MCF 10A (cell line): ENCODE data around the gene AUP1. TPM values are rescaled to one million over a fixed set of nuclear protein-coding genes. Genes with fewer than 3 reads are reported as not detected.

Experiments
- BruUV-seq: library from RNA; stranded (reverse); fragments of 400-500 nt; replicated peaks from 2 replicates; lab custom pipeline; 2021; lab: Mats Ljungman, UMichigan
- CTCF ChIA-PET: fragments of 300-600 bp; sonication (Branson Sonifier 250); formaldehyde crosslinking; extraction: SDS; loops from one replicate; lab custom pipeline; 2021; ENCODE audit warnings: antibody characterized with exemption, inconsistent platforms; lab: Yijun Ruan, JAX
- POLR2A ChIA-PET: fragments of 300-600, 350-650 bp; sonication (Branson Sonifier 250); formaldehyde crosslinking; extraction: SDS; loops from one replicate; lab custom pipeline; 2020; ENCODE audit warnings: antibody characterized with exemption, inconsistent platforms; lab: Yijun Ruan, JAX
- DNase-seq: peaks from one replicate; pipeline ENCODE4 v3.0.0-alpha.2; 2018; ENCODE audit not compliant: unreplicated experiment
- H3K27ac Mint-ChIP-seq: one replicate; pipeline ENCODE4 v1.8.0; 2022; ENCODE audit warnings: mild to moderate bottlenecking, low read depth, mixed read lengths; ENCODE audit not compliant: unreplicated experiment
- H3K27me3 Mint-ChIP-seq: one replicate; pipeline ENCODE4 v1.8.0; 2022; ENCODE audit warnings: mixed read lengths; ENCODE audit not compliant: insufficient read depth, unreplicated experiment
- H3K36me3 Mint-ChIP-seq: one replicate; pipeline ENCODE4 v1.8.0; 2022; ENCODE audit warnings: mild to moderate bottlenecking, moderate library complexity, mixed read lengths; ENCODE audit not compliant: insufficient read depth, unreplicated experiment
- H3K4me1 Mint-ChIP-seq: one replicate; pipeline ENCODE4 v1.8.0; 2022; ENCODE audit warnings: mixed read lengths; ENCODE audit not compliant: insufficient read depth, unreplicated experiment
- H3K4me3 Mint-ChIP-seq: one replicate; pipeline ENCODE4 v1.8.0; 2022; ENCODE audit warnings: mild to moderate bottlenecking, moderate library complexity, mixed read lengths; ENCODE audit not compliant: unreplicated experiment
- H3K9me3 Mint-ChIP-seq: one replicate; pipeline ENCODE4 v1.8.0; 2022; ENCODE audit warnings: mixed read lengths; ENCODE audit not compliant: unreplicated experiment
- CTCF ChIP-seq: fragments of 200-600 bp; IDR thresholded peaks from one replicate; pipeline ENCODE4 v1.8.0; 2022; ENCODE audit warnings: antibody characterized with exemption, mild to moderate bottlenecking; ENCODE audit not compliant: unreplicated experiment
- intact Hi-C: fragments of 100-400 bp; cut with micrococcal nuclease; formaldehyde crosslinking; loops from 2 replicates; pipeline ENCODE4 v1.14.1; 2022
- total RNA-seq: library from RNA; stranded (reverse); gene quantifications from 2 replicates; pipeline ENCODE4 v1.2.3, GENCODE V29; 2022

The AUP1 gene
- total RNA-seq, 1 experiment from 2014 or later = 140 TPM

- CTCF ChIA-PET = interaction anchor here (0.5 kb wide), 1 partner anchor 165 kb away, joined by 3 read pairs; no protein-coding TSS in a partner anchor
- Mint-ChIP-seq H3K4me3 (no peak overlapping the region), H3K27me3 (peaks cover 11% of the 10 kb centered on the region), H3K9me3 (no peaks in the 10 kb centered on the region), H3K4me1 (no peaks in the 10 kb centered on the region), H3K36me3 (no peaks in the 10 kb centered on the region), H3K27ac (no peak overlapping the region)
- DNase-seq = no peak
- intact Hi-C loops = no loop called here
- no TSS peak for BruUV-seq
- POLR2A ChIA-PET = no interaction called here
- TF ChIP-seq CTCF = no peak
Measured at GRCh38 chr2:74515271-74515980, 14.1 kb downstream of the AUP1 start.

GRCh38 chr2:74514368-74515270 is 14.9 kb downstream of the AUP1 start, which contains the start of gene TLX2:
TSS of gene TLX2 (plus strand) at chr2:74514450. CDS start at chr2:74514807, 357 bp downstream.
- no peaks in the 10 kb centered on the region for H3K9me3 Mint-ChIP-seq
- ChIA-PET POLR2A (no interaction called here), CTCF (interaction anchor here (0.5 kb wide), 1 partner anchor 166 kb away, joined by 3 read pairs; no protein-coding TSS in a partner anchor)
- no peak for DNase-seq
- H3K4me1 Mint-ChIP-seq = no peaks in the 10 kb centered on the region
- TF ChIP-seq CTCF = no peak
- H3K27me3 Mint-ChIP-seq = peaks cover 11% of the 10 kb centered on the region
- intact Hi-C loops = no loop called here
- H3K36me3 Mint-ChIP-seq = no peaks in the 10 kb centered on the region
- H3K27ac Mint-ChIP-seq = no peak within 1 kb of the TSS
- BruUV-seq = no TSS peak
- H3K4me3 Mint-ChIP-seq = no peak within 1 kb of the TSS

- no TSS peak for BruUV-seq
- H3K4me1 Mint-ChIP-seq = peaks cover under 1% of the 10 kb centered on the region
- ChIA-PET POLR2A (interaction anchor here (0.7 kb wide), 1 partner anchor 13 kb away, joined by 3 read pairs; the partner anchor contains the start of gene DQX1), CTCF (no interaction called here)
- no peak overlapping the region for H3K27ac Mint-ChIP-seq
- H3K9me3 Mint-ChIP-seq = no peaks in the 10 kb centered on the region
- no peak for TF ChIP-seq CTCF
- intact Hi-C loops = no loop called here
- H3K4me3 Mint-ChIP-seq = no peak overlapping the region
- no peak for DNase-seq
- H3K27me3 Mint-ChIP-seq = peaks cover 4% of the 10 kb centered on the region
- no peaks in the 10 kb centered on the region for H3K36me3 Mint-ChIP-seq
Measured at GRCh38 chr2:74513605-74514367, 15.7 kb downstream of the AUP1 start.
